ENCODE measurements around the gene PIGK.

DNA sequence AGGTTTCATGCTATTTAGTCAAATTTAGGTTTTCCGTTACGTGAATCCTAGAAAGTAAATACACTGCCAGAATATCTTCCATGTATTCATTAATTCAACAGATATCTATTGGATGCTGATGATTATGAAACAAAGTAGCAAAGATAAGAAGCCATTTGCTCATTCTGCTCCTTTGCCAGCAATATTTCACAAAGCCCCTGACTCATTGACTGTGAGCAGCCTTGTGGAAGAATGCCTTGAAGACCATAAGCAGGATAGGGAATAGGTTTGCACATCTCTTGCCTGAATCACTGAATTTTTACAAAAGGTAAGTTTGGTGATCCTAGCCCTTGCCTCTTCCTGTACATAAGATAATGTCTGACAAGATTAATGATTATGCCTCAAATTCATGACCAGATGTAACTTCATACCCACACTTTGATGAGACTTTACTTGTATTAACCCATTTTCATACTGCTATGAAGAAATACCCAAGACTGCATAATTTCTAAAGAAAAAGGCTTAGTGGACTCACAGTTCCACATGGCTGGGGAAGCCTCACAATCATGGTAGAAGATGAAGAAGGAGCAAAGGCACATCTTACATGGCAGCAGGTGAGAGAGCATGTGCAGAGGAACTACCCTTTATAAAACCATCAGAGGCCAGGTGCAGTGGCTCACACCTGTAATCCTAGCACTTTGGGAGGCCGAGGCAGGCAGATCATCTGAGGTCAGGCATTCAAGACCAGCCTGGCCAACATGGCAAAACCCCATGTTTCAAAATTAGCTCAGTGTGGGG, 1.6 kb upstream of the PIGK start:
- TF ChIP-seq, protein P1, sequence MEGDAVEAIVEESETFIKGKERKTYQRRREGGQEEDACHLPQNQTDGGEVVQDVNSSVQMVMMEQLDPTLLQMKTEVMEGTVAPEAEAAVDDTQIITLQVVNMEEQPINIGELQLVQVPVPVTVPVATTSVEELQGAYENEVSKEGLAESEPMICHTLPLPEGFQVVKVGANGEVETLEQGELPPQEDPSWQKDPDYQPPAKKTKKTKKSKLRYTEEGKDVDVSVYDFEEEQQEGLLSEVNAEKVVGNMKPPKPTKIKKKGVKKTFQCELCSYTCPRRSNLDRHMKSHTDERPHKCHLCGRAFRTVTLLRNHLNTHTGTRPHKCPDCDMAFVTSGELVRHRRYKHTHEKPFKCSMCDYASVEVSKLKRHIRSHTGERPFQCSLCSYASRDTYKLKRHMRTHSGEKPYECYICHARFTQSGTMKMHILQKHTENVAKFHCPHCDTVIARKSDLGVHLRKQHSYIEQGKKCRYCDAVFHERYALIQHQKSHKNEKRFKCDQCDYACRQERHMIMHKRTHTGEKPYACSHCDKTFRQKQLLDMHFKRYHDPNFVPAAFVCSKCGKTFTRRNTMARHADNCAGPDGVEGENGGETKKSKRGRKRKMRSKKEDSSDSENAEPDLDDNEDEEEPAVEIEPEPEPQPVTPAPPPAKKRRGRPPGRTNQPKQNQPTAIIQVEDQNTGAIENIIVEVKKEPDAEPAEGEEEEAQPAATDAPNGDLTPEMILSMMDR (IDR thresholded peaks at IDR 0.05) = no peak
- TF ChIP-seq POLR2AphosphoS5 (IDR thresholded peaks at IDR 0.05) (no peak), POLR2A (IDR thresholded peaks at IDR 0.05) (no peak)
